ENCODE results near the gene EREG.

Gene EREG

DNA sequence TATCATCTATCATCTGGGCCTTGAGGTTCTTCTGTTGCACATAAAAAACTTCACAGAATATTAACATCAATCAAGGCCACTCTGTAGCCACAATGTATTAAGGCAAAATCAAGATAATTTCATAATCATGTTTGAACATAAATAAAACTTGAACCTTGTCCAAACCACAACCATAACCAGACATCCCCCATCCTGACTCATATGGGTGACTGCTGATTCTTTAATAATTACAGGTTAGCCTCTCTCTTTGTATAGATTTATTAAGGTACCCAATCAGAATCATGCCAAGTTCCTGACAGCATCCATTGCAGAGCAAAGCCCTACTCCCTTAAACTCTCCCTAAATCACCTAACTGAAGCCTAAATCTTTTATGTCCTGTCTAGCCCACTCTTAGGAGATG is 63.3 kb downstream of the EREG start:
- no peak for DNase-seq (ENCODE audit: low read depth)

- peak; percentile 85 for DNase-seq (ENCODE audit: low read depth)
These were observed 66.3 kb downstream of the EREG start for GRCh38 chr4:74431113-74431826.

- no peak for DNase-seq (ENCODE audit: low read depth)
These were observed 68.1 kb downstream of the EREG start for GRCh38 chr4:74433043-74433442.

GRCh38 chr4:74433541-74434172 is 68.7 kb downstream of the EREG start:
- DNase-seq (ENCODE audit: low read depth) = no peak

GRCh38 chr4:74435296-74435695 is 70.4 kb downstream of the EREG start:
- DNase-seq (ENCODE audit: low read depth) = no peak

DNA sequence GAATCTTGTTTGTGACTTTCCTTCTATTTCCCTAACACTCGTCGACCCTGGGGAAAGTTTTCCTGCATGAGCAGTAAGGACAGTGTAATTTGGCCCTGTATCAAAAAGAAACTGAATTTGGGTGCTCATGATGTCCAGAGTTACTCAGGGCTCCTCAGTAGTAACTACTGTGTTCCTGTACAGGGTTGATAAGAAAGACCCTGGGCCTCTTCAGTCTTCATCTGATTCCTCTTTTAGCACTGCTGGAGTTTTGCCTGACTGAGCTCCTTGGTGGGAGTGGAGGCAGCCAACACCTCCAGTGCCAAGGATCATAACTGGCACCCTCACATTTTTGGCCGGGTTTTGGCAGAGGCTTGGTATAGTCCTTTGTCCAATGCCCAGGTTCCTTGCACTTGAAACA is 72.9 kb downstream of the EREG start:
- no peak for DNase-seq (ENCODE audit: low read depth)

Measured in non-pigmented ciliary epithelial cell (primary cell).